ENCODE measurements around the gene RAP1GDS1.

RAP1GDS1 gene

DNA sequence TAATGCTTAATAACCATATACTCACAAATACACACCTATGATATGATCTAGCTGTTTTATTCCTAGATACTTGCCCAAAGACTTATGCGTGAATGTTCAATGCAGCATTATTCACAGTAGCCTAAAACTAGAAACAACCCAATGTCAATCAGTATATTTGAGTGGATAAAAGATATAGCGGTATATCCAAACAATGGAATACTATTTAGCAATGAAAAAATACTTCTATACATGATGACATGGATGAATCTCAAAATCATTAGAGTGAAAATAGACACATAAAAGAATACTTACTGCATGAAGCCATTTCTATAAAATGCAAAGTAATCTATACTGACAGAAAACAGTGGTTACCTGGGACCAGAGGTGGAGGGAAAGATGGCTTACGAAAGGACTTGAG, 108.1 kb downstream of the RAP1GDS1 start:
- DNase-seq (ENCODE audit: low read depth), result no peak
- no peak overlapping the region for H3K4me3 ChIP-seq (replicated peaks; ENCODE audit: low read depth, low read length)
- TF ChIP-seq, protein P1, sequence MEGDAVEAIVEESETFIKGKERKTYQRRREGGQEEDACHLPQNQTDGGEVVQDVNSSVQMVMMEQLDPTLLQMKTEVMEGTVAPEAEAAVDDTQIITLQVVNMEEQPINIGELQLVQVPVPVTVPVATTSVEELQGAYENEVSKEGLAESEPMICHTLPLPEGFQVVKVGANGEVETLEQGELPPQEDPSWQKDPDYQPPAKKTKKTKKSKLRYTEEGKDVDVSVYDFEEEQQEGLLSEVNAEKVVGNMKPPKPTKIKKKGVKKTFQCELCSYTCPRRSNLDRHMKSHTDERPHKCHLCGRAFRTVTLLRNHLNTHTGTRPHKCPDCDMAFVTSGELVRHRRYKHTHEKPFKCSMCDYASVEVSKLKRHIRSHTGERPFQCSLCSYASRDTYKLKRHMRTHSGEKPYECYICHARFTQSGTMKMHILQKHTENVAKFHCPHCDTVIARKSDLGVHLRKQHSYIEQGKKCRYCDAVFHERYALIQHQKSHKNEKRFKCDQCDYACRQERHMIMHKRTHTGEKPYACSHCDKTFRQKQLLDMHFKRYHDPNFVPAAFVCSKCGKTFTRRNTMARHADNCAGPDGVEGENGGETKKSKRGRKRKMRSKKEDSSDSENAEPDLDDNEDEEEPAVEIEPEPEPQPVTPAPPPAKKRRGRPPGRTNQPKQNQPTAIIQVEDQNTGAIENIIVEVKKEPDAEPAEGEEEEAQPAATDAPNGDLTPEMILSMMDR (IDR thresholded peaks at IDR 0.05; ENCODE audit: low read length, missing control alignments), result no peak

DNA sequence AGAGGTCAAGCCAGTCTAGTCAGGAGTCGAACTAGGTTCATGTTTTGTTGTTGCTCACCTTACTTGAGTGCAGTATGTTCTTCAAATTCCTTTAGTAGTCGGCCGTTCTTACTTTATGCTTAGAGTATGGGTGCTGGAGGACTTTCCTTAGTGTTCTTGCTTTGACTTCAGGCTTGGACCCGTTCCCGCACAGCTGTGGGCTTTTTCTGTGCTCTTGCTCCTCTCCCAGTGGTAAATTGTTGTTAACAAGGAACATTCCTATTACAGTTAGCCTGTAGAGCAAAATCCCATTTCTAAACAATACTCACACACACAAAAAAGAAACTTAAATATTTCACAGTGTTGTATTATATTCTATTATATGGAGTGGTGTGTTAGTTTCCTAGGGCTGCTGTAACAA, 113.5 kb downstream of the RAP1GDS1 start:
- H3K4me3 ChIP-seq (replicated peaks; ENCODE audit: low read depth, low read length), result no peak overlapping the region
- no peak for DNase-seq (ENCODE audit: low read depth)
- TF ChIP-seq, protein P1 (IDR thresholded peaks at IDR 0.05; ENCODE audit: low read length, missing control alignments), result no peak

DNA sequence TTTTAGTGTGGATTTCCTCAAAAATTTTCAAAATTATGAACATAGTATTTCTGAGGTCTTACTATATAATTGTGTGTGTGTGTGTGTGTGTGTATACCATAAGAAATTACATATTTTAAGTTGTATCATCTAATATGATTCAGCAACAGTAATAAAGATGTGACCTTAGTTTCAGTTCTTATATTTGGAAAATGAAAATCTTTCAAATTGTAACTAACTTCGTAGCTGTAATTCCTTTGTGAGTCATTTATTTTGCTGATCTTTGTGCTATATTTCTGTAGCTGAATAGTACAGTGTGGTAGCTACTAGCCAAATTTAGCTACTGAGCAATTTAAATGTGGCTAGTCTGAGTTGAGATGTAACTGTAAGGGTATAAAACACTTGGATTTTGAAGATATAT, 116.4 kb downstream of the RAP1GDS1 start:
- H3K4me3 ChIP-seq (replicated peaks; ENCODE audit: low read depth, low read length), result no peak overlapping the region
- TF ChIP-seq, protein P1 (IDR thresholded peaks at IDR 0.05; ENCODE audit: low read length, missing control alignments), result no peak
- peak; percentile 36 for DNase-seq (ENCODE audit: low read depth)

DNA sequence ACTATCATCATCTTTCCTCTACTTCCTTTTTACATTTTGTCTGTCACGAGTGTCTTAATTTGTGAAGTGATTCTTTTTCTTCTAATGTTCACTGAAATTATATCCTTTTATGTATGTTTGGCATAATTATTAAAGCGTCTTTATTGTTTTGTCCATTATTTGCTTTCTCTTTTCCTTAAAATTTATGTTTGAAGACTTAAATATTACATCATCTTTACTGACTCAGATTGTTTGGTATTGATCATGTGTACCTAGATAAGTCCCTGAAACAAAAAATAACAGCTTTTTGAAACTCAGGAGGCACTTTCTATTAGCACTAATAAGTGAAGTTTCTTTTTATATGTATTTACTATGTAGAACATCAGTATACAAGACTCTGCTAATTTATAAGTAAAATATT, 120.1 kb downstream of the RAP1GDS1 start:
- TF ChIP-seq, protein P1 (IDR thresholded peaks at IDR 0.05; ENCODE audit: low read length, missing control alignments), result no peak
- DNase-seq (ENCODE audit: low read depth), result no peak
- H3K4me3 ChIP-seq (replicated peaks; ENCODE audit: low read depth, low read length), result no peak overlapping the region

DNA sequence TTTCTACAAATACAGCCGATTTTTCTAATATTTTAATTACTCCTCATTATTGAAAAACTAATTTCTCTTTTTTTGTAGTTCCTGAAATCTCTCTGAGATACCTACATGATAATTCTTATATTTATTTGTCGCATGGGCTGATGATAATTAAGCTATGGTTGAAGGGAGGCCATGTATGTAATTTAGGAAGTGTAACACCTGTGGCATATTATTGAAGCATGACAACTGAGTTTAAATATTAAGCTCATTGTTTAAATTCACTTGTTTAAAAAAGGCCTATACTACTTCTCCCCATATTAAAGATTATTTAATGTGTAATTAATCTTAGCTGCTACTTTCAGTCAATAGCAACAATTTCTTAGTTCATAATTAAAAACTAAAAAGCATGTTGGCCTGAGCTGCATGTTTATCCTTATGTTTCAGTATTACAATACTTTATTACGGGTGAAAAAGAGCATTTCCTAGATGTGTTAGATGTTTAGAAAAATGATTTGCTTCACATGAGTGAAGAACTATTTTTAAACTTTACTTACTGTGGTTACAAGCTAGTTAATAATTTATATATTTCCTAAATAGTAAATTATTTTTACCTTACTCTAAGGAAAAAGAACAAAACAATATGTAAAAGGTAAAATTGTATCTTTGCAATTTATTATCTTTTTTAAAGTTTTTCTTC, 122.4 kb downstream of the RAP1GDS1 start:
- TF ChIP-seq, protein P1 (IDR thresholded peaks at IDR 0.05; ENCODE audit: low read length, missing control alignments), result no peak

DNA sequence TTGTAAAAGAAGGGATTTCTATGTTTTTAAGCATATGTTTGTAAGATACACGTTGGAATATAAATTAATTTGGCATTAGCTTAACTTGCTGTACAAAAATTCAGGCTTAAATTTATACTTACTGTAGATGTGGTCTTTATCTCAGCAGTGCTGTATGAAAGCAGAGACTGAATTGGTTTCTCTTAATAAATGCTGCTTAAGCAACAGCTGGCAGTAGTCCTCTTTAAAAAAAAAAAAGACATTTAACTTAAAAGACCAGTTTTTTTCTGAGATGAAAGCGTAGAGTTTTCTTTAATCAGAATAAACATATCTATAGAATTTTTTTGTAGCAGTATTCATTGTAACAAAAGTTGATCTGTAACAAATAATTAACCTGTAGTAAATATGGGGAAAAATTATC, 124.6 kb downstream of the RAP1GDS1 start:
- H3K4me3 ChIP-seq (replicated peaks; ENCODE audit: low read depth, low read length), result no peak overlapping the region
- TF ChIP-seq, protein P1 (IDR thresholded peaks at IDR 0.05; ENCODE audit: low read length, missing control alignments), result no peak
- DNase-seq (ENCODE audit: low read depth), result no peak

More for the DNA sequence above, 122.4 kb downstream of the RAP1GDS1 start:
- no peak overlapping the region for H3K4me3 ChIP-seq (replicated peaks; ENCODE audit: low read depth, low read length)
- DNase-seq (ENCODE audit: low read depth), result no peak
